Liver (tissue), 9 donors: ENCODE data around the gene GMPS. TPM values are rescaled to one million over a fixed set of nuclear protein-coding genes. Genes with fewer than 3 reads are reported as not detected.
A peak's percentile ranks its signal among the peaks of the same experiment; 100 is the strongest.

ENCODE experiments used
- DNase-seq: peaks from one replicate; pipeline ENCODE4 v3.0.0-alpha.2; 2017; ENCODE audit warnings: low spot score
- H3K27ac ChIP-seq, 2 donors: one replicate each; pipeline ENCODE4 v1.7.0; 2013; ENCODE audit warnings: inconsistent platforms in 2 of 2, low read length in 2 of 2, control low read depth in 1 of 2, low read depth in 1 of 2, mild to moderate bottlenecking in 1 of 2
- H3K27me3 ChIP-seq, 4 donors: one replicate each; pipeline versions ENCODE4 v1.6.1 to v1.7.0; 2013; ENCODE audit warnings: low read length in 3 of 4, inconsistent platforms in 1 of 4, mild to moderate bottlenecking in 1 of 4, moderate library complexity in 1 of 4; ENCODE audit not compliant: control insufficient read depth in 4 of 4, insufficient read depth in 4 of 4
- H3K36me3 ChIP-seq, 4 donors: one replicate each; pipeline versions ENCODE4 v1.6.1 to v1.7.0; 2013; ENCODE audit warnings: low read length in 3 of 4, mild to moderate bottlenecking in 3 of 4, low read depth in 1 of 4, moderate library complexity in 1 of 4; ENCODE audit not compliant: control insufficient read depth in 4 of 4, insufficient read depth in 3 of 4
- H3K4me1 ChIP-seq, 4 donors: one replicate each; pipeline versions ENCODE4 v1.6.1 to v1.7.0; 2013; ENCODE audit warnings: low read length in 3 of 4, mild to moderate bottlenecking in 3 of 4, moderate library complexity in 1 of 4; ENCODE audit not compliant: control insufficient read depth in 4 of 4, insufficient read depth in 4 of 4
- H3K4me3 ChIP-seq, 3 donors: one replicate each; pipeline versions ENCODE4 v1.6.1 to v1.7.0; 2013; ENCODE audit warnings: low read length in 3 of 3, control low read depth in 1 of 3, low read depth in 1 of 3, mild to moderate bottlenecking in 1 of 3
- H3K9ac ChIP-seq, 2 donors: one replicate each; pipeline ENCODE4 v1.7.0; 2013; ENCODE audit warnings: low read length in 2 of 2, mild to moderate bottlenecking in 2 of 2, moderate library complexity in 2 of 2, control low read depth in 1 of 2, low read depth in 1 of 2
- H3K9me3 ChIP-seq, 4 donors: one replicate each; pipeline versions ENCODE4 v1.6.1 to v1.7.0; 2013; ENCODE audit warnings: low read length in 3 of 4; ENCODE audit not compliant: control insufficient read depth in 4 of 4
- EGR1 ChIP-seq, 2 donors: IDR thresholded peaks; 2 replicates each; pipeline ENCODE4 v1.6.1; 2016 to 2018; ENCODE audit warnings: antibody characterized with exemption in 2 of 2, low read depth in 2 of 2
- FOXA1 ChIP-seq: IDR thresholded peaks from 2 replicates; pipeline ENCODE4 v1.6.1; 2016; ENCODE audit warnings: antibody characterized with exemption
- FOXA2 ChIP-seq: IDR thresholded peaks from 2 replicates; pipeline ENCODE4 v1.6.1; 2016; ENCODE audit warnings: antibody characterized with exemption
- GABPA ChIP-seq, 2 donors: IDR thresholded peaks in 1 of 2; conservative IDR thresholded peaks in 1 of 2; 2 replicates each; pipeline ENCODE4 v1.6.1; 2016; ENCODE audit warnings: antibody characterized with exemption in 2 of 2, mild to moderate bottlenecking in 1 of 2, moderate library complexity in 1 of 2
- HNF4A ChIP-seq, 2 donors: conservative IDR thresholded peaks; 2 replicates each; pipeline ENCODE4 v1.6.1; 2016; ENCODE audit warnings: antibody characterized with exemption in 2 of 2, mild to moderate bottlenecking in 2 of 2
- HNF4G ChIP-seq: IDR thresholded peaks from 2 replicates; pipeline ENCODE4 v1.6.1; 2016; ENCODE audit warnings: antibody characterized with exemption
- JUND ChIP-seq, 2 donors: IDR thresholded peaks; 2 replicates each; pipeline ENCODE4 v1.6.1; 2016; ENCODE audit warnings: antibody characterized with exemption in 2 of 2
- NR2F2 ChIP-seq: IDR thresholded peaks from 2 replicates; pipeline ENCODE4 v1.6.1; 2016; ENCODE audit warnings: antibody characterized with exemption
- RXRA ChIP-seq, 2 donors: IDR thresholded peaks; 2 replicates each; pipeline ENCODE4 v1.6.1; 2017 to 2018; ENCODE audit warnings: antibody characterized with exemption in 2 of 2, mild to moderate bottlenecking in 1 of 2
- SP1 ChIP-seq: IDR thresholded peaks from 2 replicates; pipeline ENCODE4 v1.6.1; 2018; ENCODE audit warnings: antibody characterized with exemption, mild to moderate bottlenecking
- TAF1 ChIP-seq: conservative IDR thresholded peaks from 2 replicates; pipeline ENCODE4 v1.6.1; 2016; ENCODE audit warnings: antibody characterized with exemption, mild to moderate bottlenecking
- WGBS: extraction: QIAGEN DNeasy Blood & Tissue Kit; methylation state at CpG from one replicate; pipeline ENCODE4 v1.1.7; 2013; 5-methylcytosine and 5-hydroxymethylcytosine counted together
- polyA plus RNA-seq, 2 donors: library from polyadenylated mRNA; stranded (reverse) in 1 of 2; unstranded in 1 of 2; fragments of 200-250 nt in 1 of 2; fragments of >200 nt in 1 of 2; fragmentation: Nextera tagmentation in 1 of 2; extraction: Ambion mirVana in 1 of 2; gene quantifications; one replicate each; pipeline versions ENCODE4 v1.2.1 to v1.2.3, GENCODE V29; 2013 to 2015
- total RNA-seq, 2 donors: library from RNA; depleted of rRNA; stranded (reverse); fragments of >200 nt; gene quantifications; one replicate each; pipeline ENCODE4 v1.2.3, GENCODE V29; 2014
- TF ChIP-seq, protein P1 (sequence below): IDR thresholded peaks from 2 replicates; pipeline ENCODE4 v1.6.1; 2016; ENCODE audit warnings: antibody characterized with exemption, mild to moderate bottlenecking
- TF ChIP-seq, protein P2 (sequence below): fragments of 150-350 bp; IDR thresholded peaks from 2 replicates; pipeline ENCODE4 v1.5.1; 2017; ENCODE audit warnings: improper control_type of control experiment, low read depth, low read length; ENCODE audit not compliant: missing input control
- TF ChIP-seq, protein P3 (sequence below): IDR thresholded peaks from 2 replicates; pipeline ENCODE4 v1.6.1; 2016; ENCODE audit warnings: antibody characterized with exemption
- TF ChIP-seq, protein P4 (sequence below): IDR thresholded peaks from 2 replicates; pipeline ENCODE4 v1.6.1; 2016; ENCODE audit warnings: antibody characterized with exemption
- donor health status: healthy.
- donor health status: healthy.
- donor health status: healthy.
- donor health status: healthy.
- donor health status: healthy.

GMPS gene
- total and polyA plus RNA-seq, 4 donors: 10.8 to 16.1 (median 14.8) TPM

DNA sequence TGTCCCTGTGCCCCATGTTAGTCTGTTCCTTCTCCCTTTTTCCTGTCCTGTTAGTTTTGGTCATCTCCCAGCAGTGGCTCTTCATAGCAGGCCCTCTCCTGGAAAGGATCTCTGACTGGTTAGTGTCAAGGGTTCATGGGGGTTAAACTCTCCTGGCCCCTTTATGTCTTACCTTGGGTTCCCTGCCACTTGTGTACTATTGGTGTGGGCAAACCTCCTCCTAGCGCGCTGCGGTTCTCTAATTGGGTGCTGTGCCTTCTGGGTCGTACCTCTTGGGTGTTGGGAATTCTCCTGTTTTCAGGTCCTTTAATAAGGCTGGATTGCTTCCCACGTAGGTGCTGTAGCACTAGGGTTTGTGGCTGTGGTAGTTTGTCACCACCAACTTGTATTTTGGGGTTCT is 18.8 kb downstream of the GMPS start:
- H3K4me3 ChIP-seq: no peak overlapping the region
- DNase-seq: peak; percentile 42
- H3K9me3 ChIP-seq: no peaks in the 10 kb centered on the region
- no peaks in the 10 kb centered on the region for H3K27me3 ChIP-seq
- WGBS: 96% methylated on average over 5 of the region's 5 CpGs
- H3K36me3 ChIP-seq: peaks cover 0 to 3% (median 1%) of the 10 kb centered on the region in 4 donors
- H3K4me1 ChIP-seq: peaks cover 0 to 3% (median 2%) of the 10 kb centered on the region in 4 donors
- H3K27ac ChIP-seq: no peak overlapping the region
- no peak overlapping the region for H3K9ac ChIP-seq
- TF ChIP-seq TAF1: no peak
- TF ChIP-seq, protein P1, sequence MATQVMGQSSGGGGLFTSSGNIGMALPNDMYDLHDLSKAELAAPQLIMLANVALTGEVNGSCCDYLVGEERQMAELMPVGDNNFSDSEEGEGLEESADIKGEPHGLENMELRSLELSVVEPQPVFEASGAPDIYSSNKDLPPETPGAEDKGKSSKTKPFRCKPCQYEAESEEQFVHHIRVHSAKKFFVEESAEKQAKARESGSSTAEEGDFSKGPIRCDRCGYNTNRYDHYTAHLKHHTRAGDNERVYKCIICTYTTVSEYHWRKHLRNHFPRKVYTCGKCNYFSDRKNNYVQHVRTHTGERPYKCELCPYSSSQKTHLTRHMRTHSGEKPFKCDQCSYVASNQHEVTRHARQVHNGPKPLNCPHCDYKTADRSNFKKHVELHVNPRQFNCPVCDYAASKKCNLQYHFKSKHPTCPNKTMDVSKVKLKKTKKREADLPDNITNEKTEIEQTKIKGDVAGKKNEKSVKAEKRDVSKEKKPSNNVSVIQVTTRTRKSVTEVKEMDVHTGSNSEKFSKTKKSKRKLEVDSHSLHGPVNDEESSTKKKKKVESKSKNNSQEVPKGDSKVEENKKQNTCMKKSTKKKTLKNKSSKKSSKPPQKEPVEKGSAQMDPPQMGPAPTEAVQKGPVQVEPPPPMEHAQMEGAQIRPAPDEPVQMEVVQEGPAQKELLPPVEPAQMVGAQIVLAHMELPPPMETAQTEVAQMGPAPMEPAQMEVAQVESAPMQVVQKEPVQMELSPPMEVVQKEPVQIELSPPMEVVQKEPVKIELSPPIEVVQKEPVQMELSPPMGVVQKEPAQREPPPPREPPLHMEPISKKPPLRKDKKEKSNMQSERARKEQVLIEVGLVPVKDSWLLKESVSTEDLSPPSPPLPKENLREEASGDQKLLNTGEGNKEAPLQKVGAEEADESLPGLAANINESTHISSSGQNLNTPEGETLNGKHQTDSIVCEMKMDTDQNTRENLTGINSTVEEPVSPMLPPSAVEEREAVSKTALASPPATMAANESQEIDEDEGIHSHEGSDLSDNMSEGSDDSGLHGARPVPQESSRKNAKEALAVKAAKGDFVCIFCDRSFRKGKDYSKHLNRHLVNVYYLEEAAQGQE: no peak
- no peak for TF ChIP-seq FOXA2
- no peak for TF ChIP-seq JUND (IDR thresholded peaks at IDR 0.05)
- TF ChIP-seq EGR1 (IDR thresholded peaks at IDR 0.05; ENCODE audit: low read depth in 2 of 2): no peak
- no peak for TF ChIP-seq SP1
- TF ChIP-seq HNF4A (conservative IDR thresholded peaks at IDR 0.05): no peak
- TF ChIP-seq, protein P2, sequence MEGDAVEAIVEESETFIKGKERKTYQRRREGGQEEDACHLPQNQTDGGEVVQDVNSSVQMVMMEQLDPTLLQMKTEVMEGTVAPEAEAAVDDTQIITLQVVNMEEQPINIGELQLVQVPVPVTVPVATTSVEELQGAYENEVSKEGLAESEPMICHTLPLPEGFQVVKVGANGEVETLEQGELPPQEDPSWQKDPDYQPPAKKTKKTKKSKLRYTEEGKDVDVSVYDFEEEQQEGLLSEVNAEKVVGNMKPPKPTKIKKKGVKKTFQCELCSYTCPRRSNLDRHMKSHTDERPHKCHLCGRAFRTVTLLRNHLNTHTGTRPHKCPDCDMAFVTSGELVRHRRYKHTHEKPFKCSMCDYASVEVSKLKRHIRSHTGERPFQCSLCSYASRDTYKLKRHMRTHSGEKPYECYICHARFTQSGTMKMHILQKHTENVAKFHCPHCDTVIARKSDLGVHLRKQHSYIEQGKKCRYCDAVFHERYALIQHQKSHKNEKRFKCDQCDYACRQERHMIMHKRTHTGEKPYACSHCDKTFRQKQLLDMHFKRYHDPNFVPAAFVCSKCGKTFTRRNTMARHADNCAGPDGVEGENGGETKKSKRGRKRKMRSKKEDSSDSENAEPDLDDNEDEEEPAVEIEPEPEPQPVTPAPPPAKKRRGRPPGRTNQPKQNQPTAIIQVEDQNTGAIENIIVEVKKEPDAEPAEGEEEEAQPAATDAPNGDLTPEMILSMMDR: no peak

DNA sequence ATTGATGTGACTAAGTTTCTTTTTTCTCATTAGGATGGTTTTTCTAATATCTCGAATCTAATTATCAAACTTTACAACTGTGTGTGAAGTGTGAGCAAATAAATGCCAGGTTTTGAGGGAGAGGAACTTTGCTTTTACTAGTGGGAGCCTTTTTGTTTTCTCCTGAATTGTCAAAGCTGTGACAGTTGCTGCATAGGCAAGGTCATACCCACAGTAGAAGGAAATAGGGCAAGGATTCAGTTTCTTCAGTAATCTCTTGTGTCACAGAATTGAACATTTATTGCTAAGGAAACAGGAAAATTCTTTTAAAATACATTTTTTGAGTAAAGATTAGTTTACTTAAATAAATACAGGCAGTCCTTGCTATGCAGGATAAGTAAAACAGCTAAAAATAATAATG is 19.5 kb downstream of the GMPS start:
- TF ChIP-seq FOXA2 (no peak), HNF4G (no peak), RXRA (IDR thresholded peaks at IDR 0.05) (no peak), GABPA (IDR thresholded peaks at IDR 0.05 in 1 of 2, conservative IDR thresholded peaks at IDR 0.05 in 1 of 2) (no peak), EGR1 (IDR thresholded peaks at IDR 0.05; ENCODE audit: low read depth in 2 of 2) (no peak), FOXA1 (no peak), SP1 (no peak), NR2F2 (no peak), TAF1 (no peak)
- TF ChIP-seq, protein P3, sequence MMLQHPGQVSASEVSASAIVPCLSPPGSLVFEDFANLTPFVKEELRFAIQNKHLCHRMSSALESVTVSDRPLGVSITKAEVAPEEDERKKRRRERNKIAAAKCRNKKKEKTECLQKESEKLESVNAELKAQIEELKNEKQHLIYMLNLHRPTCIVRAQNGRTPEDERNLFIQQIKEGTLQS: no peak
- TF ChIP-seq, protein P2: no peak
- TF ChIP-seq, protein P4, sequence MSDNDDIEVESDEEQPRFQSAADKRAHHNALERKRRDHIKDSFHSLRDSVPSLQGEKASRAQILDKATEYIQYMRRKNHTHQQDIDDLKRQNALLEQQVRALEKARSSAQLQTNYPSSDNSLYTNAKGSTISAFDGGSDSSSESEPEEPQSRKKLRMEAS: no peak
- TF ChIP-seq, protein P1: no peak
- no peak for DNase-seq
- H3K27me3 ChIP-seq: no peaks in the 10 kb centered on the region
- H3K36me3 ChIP-seq: peaks cover 0 to 8% (median 2%) of the 10 kb centered on the region in 4 donors
- no peak overlapping the region for H3K4me3 ChIP-seq
- H3K9me3 ChIP-seq: no peaks in the 10 kb centered on the region
- 83% methylated on average over 1 of the region's 1 CpG for WGBS
- H3K27ac ChIP-seq: no peak overlapping the region
- H3K4me1 ChIP-seq: peaks cover 0 to 3% (median 2%) of the 10 kb centered on the region in 4 donors
- no peak overlapping the region for H3K9ac ChIP-seq
